HEK293T (cell line): Measurements from ENCODE around the gene CAMSAP2.

Experiments
- BHLHE40 ChIP-seq: fragments of 450-650 bp; IDR thresholded peaks from 2 replicates; pipeline ENCODE4 v1.6.1; 2016; ENCODE audit warnings: mild to moderate bottlenecking, moderate library complexity, borderline replicate concordance
- CTBP1 ChIP-seq: fragments of 450-650 bp; IDR thresholded peaks from 2 replicates; pipeline ENCODE4 v1.6.1; 2016; ENCODE audit warnings: borderline replicate concordance
- ELF4 ChIP-seq: fragments of 450-650 bp; IDR thresholded peaks from 2 replicates; pipeline ENCODE4 v1.6.1; 2017; ENCODE audit warnings: antibody characterized with exemption
- FOXA1 ChIP-seq: fragments of 450-650 bp; IDR thresholded peaks from 2 replicates; pipeline ENCODE4 v1.6.1; 2016; ENCODE audit warnings: mild to moderate bottlenecking
- PKNOX1 ChIP-seq: fragments of 450-650 bp; IDR thresholded peaks from 2 replicates; pipeline ENCODE4 v1.6.1; 2016
- SP1 ChIP-seq: fragments of 450-650 bp; IDR thresholded peaks from 2 replicates; pipeline ENCODE4 v1.6.1; 2017

- TF ChIP-seq ELF4 = no peak
- TF ChIP-seq FOXA1 = no peak
- TF ChIP-seq BHLHE40 = no peak
- TF ChIP-seq PKNOX1 = no peak
- TF ChIP-seq SP1 = no peak
- no peak for TF ChIP-seq CTBP1
These were observed 158.0 kb downstream of the CAMSAP2 start for GRCh38 chr1:200896531-200897196.
